SK-N-SH treated with all-trans-retinoic acid at 6 μM for 48 hours (cell line): Measurements from ENCODE around the gene RALGPS1.

ENCODE experiments used
- ATAC-seq: fragments of 200-7000 bp; cut with Tn5 transposase; 3 replicates; pipeline ENCODE4 v1.9.1; 2020; ENCODE audit warnings: mild to moderate bottlenecking, moderate library complexity
- ARNTL ChIP-seq: fragments of 450-650 bp; formaldehyde crosslinking; IDR thresholded peaks from 2 replicates; pipeline ENCODE4 v1.5.0; 2020; ENCODE audit warnings: low read depth, mild to moderate bottlenecking, moderate library complexity, borderline replicate concordance
- BACH2 ChIP-seq: fragments of 250-450 bp; sonication (Bioruptor Pico); IDR thresholded peaks from 2 replicates; pipeline ENCODE4 v1.9.0; 2021; ENCODE audit warnings: mild to moderate bottlenecking, borderline replicate concordance
- CREB5 ChIP-seq: fragments of 250-450 bp; sonication (Bioruptor Pico); IDR thresholded peaks from 2 replicates; pipeline ENCODE4 v1.5.1; 2020; ENCODE audit warnings: low read depth, mild to moderate bottlenecking, moderate library complexity
- CSDC2 ChIP-seq: fragments of 250-450 bp; sonication (Bioruptor Pico); IDR thresholded peaks from 2 replicates; pipeline ENCODE4 v1.5.0; 2020; ENCODE audit warnings: mild to moderate bottlenecking, moderate library complexity
- CSRNP3 ChIP-seq: fragments of 250-450 bp; sonication (Bioruptor Pico); IDR thresholded peaks from 2 replicates; pipeline ENCODE4 v1.5.1; 2021; ENCODE audit warnings: mild to moderate bottlenecking, moderate library complexity
- ISL1 ChIP-seq: fragments of 250-450 bp; sonication (Bioruptor Pico); IDR thresholded peaks from 2 replicates; pipeline ENCODE4 v2.1.2; 2022; ENCODE audit warnings: mild to moderate bottlenecking, moderate library complexity
- OSR1 ChIP-seq: fragments of 250-450 bp; sonication (Bioruptor Pico); IDR thresholded peaks from 2 replicates; pipeline ENCODE4 v1.8.0; 2022; ENCODE audit warnings: moderate library complexity, mild to moderate bottlenecking, inconsistent platforms
- PATZ1 ChIP-seq: fragments of 250-450 bp; sonication (Bioruptor Pico); IDR thresholded peaks from 2 replicates; pipeline ENCODE4 v1.8.0; 2020; ENCODE audit warnings: mild to moderate bottlenecking, moderate library complexity, borderline replicate concordance
- POU6F1 ChIP-seq: fragments of 250-450 bp; sonication (Bioruptor Pico); IDR thresholded peaks from 2 replicates; pipeline ENCODE4 v1.8.0; 2021; ENCODE audit warnings: low read depth, mild to moderate bottlenecking, moderate library complexity, borderline replicate concordance
- PPARA ChIP-seq: fragments of 250-450 bp; sonication (Bioruptor Pico); IDR thresholded peaks from 2 replicates; pipeline ENCODE4 v1.5.0; 2020; ENCODE audit warnings: mild to moderate bottlenecking, borderline replicate concordance
- RARB ChIP-seq: fragments of 250-450 bp; sonication (Bioruptor Pico); IDR thresholded peaks from 2 replicates; pipeline ENCODE4 v1.8.0; 2021; ENCODE audit warnings: mild to moderate bottlenecking, moderate library complexity
- SNAI2 ChIP-seq: fragments of 250-450 bp; sonication (Bioruptor Pico); IDR thresholded peaks from 2 replicates; pipeline ENCODE4 v1.5.0; 2020; ENCODE audit warnings: mild to moderate bottlenecking, moderate library complexity
- TCF4 ChIP-seq: fragments of 250-450 bp; sonication (Bioruptor Pico); IDR thresholded peaks from 2 replicates; pipeline ENCODE4 v1.8.0; 2021; ENCODE audit warnings: mild to moderate bottlenecking, moderate library complexity, borderline replicate concordance
- TSHZ2 ChIP-seq: fragments of 250-450 bp; sonication (Bioruptor Pico); IDR thresholded peaks from 2 replicates; pipeline ENCODE4 v1.5.0; 2020; ENCODE audit warnings: mild to moderate bottlenecking, moderate library complexity
- ZC3H10 ChIP-seq: fragments of 250-450 bp; sonication (Bioruptor Pico); IDR thresholded peaks from 2 replicates; pipeline ENCODE4 v1.5.1; 2021; ENCODE audit warnings: mild to moderate bottlenecking, moderate library complexity
- ZFP3 ChIP-seq: fragments of 250-450 bp; sonication (Bioruptor Pico); IDR thresholded peaks from 2 replicates; pipeline ENCODE4 v1.5.0; 2020; ENCODE audit warnings: mild to moderate bottlenecking, moderate library complexity
- ZFP30 ChIP-seq: fragments of 450-650 bp; formaldehyde crosslinking; IDR thresholded peaks from 2 replicates; pipeline ENCODE4 v1.5.0; 2022; ENCODE audit warnings: mild to moderate bottlenecking, moderate library complexity
- ZNF565 ChIP-seq: fragments of 450-650 bp; formaldehyde crosslinking; conservative IDR thresholded peaks from 2 replicates; pipeline ENCODE4 v1.5.0; 2020; ENCODE audit warnings: low read depth, mild to moderate bottlenecking, moderate library complexity
- ZNF70 ChIP-seq: fragments of 450-650 bp; formaldehyde crosslinking; IDR thresholded peaks from 2 replicates; pipeline ENCODE4 v1.5.0; 2020; ENCODE audit warnings: mild to moderate bottlenecking, moderate library complexity
- ZNF8 ChIP-seq: fragments of 450-650 bp; formaldehyde crosslinking; IDR thresholded peaks from 2 replicates; pipeline ENCODE4 v1.5.0; 2020; ENCODE audit warnings: mild to moderate bottlenecking, moderate library complexity

Gene RALGPS1

DNA sequence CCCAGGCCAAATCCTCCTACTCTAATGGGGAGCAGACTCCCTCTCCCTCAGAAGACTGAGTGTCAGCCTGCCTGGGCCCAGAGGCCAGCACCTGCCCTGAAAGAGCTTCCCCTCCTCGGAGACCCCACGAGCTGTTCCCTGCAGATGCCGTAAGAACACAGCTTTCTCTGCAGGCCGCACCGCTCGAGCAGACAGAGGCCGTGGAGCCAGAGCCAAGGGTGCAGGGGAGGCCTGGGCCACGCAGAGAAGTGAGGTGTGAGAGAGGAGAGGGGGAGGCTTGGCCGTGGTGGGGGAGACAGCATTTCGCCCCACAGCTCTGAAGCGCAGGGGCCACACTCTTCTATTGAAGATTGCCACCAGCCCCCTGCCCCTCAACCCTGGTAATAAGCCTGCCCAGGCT lies 287.1 kb downstream of the RALGPS1 start:
- no peak for ATAC-seq
- TF ChIP-seq TCF4 (CRISPR knock-in tag) (no peak), ISL1 (CRISPR knock-in tag) (no peak), ZNF8 (no peak), CSRNP3 (no peak), SNAI2 (CRISPR knock-in tag) (no peak), ZFP30 (CRISPR knock-in tag) (no peak), PATZ1 (no peak), ZNF565 (CRISPR knock-in tag) (no peak), CSDC2 (CRISPR knock-in tag) (no peak)

GRCh38 chr9:127202461-127203169 lies 288.0 kb downstream of the RALGPS1 start:
- ATAC-seq, result peak; percentile 35
- TF ChIP-seq SNAI2 (CRISPR knock-in tag) (no peak), ARNTL (CRISPR knock-in tag) (no peak), PATZ1 (no peak), CREB5 (CRISPR knock-in tag) (no peak), OSR1 (CRISPR knock-in tag) (no peak), ISL1 (CRISPR knock-in tag) (no peak), RARB (CRISPR knock-in tag) (no peak), TCF4 (CRISPR knock-in tag) (no peak), ZFP30 (CRISPR knock-in tag) (no peak), ZNF565 (CRISPR knock-in tag) (no peak), BACH2 (CRISPR knock-in tag) (no peak), ZNF70 (CRISPR knock-in tag) (no peak), CSRNP3 (no peak), ZC3H10 (CRISPR knock-in tag) (no peak), TSHZ2 (CRISPR knock-in tag) (no peak), CSDC2 (CRISPR knock-in tag) (no peak), PPARA (CRISPR knock-in tag) (no peak), POU6F1 (CRISPR knock-in tag) (no peak), ZFP3 (no peak)
